SK-N-MC (cell line): ENCODE data around the gene PRMT9.

ENCODE experiments used
- EZH2 ChIP-seq: fragments of 200-600 bp; sonication (generic); IDR thresholded peaks from one replicate; pipeline ENCODE4 v1.6.1; 2017; ENCODE audit warnings: antibody characterized with exemption
- FOXP2 ChIP-seq: optimal IDR thresholded peaks from 2 replicates; pipeline ENCODE3; 2011; ENCODE audit warnings: mild to moderate bottlenecking, moderate library complexity; ENCODE audit not compliant: insufficient read depth; ENCODE audit errors: extremely low read length, control extremely low read depth
- POLR2AphosphoS5 ChIP-seq: IDR thresholded peaks from 2 replicates; pipeline ENCODE4 v1.6.1; 2012; ENCODE audit warnings: mild to moderate bottlenecking, low read depth, low read length, borderline replicate concordance

GRCh38 chr4:147709999-147710398 lies 26.0 kb upstream of the PRMT9 start:
- TF ChIP-seq POLR2AphosphoS5 (no peak), EZH2 (no peak), FOXP2 (no peak)
